Hepatocyte (in vitro differentiated cells): ENCODE measurements around the gene RNF11.

Experiments used
- CTCF ChIP-seq: fragments of 200-600 bp; sonication (generic); IDR thresholded peaks from 2 replicates; pipeline ENCODE4 v1.5.1; 2016; ENCODE audit warnings: antibody characterized with exemption, mild to moderate bottlenecking; ENCODE audit not compliant: poor library complexity
- EZH2 ChIP-seq: fragments of 200-600 bp; sonication (generic); IDR thresholded peaks from 2 replicates; pipeline ENCODE4 v1.6.1; 2016; ENCODE audit warnings: antibody characterized with exemption, mild to moderate bottlenecking, borderline replicate concordance
- EZH2phosphoT487 ChIP-seq: fragments of 200-600 bp; sonication (generic); IDR thresholded peaks from one replicate; pipeline ENCODE4 v1.6.1; 2018; ENCODE audit warnings: antibody characterized with exemption, mild to moderate bottlenecking, low read depth, moderate library complexity; ENCODE audit not compliant: unreplicated experiment, severe bottlenecking

DNA sequence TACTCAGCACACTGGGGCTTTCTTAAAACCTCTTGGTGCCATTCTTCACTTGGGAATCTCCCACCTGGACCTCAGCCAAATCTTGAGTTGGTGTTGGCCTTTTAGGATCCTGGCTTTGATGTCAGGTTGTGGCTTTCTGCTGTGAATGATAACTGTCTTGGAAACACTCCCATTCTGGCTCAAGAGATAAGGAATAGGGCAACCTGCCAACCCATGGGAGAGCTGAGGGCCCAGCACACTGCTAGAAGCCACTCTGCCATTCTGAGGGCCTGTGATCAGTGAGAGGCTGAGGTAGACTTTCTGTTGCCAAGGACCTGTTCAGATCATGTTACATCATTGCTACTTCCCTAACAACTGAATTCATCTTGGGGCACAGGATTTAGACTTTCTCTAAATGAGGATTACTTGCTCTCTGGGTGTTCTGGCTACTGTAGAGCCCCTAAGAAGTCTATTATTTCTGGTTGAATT, 48.4 kb downstream of the RNF11 start:
- TF ChIP-seq EZH2phosphoT487 (no peak), EZH2 (no peak), CTCF (no peak)
